HG03139 (cell line): ENCODE results near the gene OPCML.

Experiments used
- ATAC-seq: cut with Tn5 transposase; IDR thresholded peaks from one replicate; pipeline ENCODE4 v1.9.1; 2021; ENCODE audit not compliant: unreplicated experiment

The OPCML gene

GRCh38 chr11:132544007-132544406, 988.3 kb downstream of the OPCML start:
- ATAC-seq, result no peak

GRCh38 chr11:132541794-132542193, 990.5 kb downstream of the OPCML start:
- no peak for ATAC-seq

GRCh38 chr11:132540581-132540980, 991.7 kb downstream of the OPCML start:
- ATAC-seq, result no peak

GRCh38 chr11:132539590-132540368, 992.5 kb downstream of the OPCML start:
- ATAC-seq, result no peak

GRCh38 chr11:132538642-132539041, 993.7 kb downstream of the OPCML start:
- ATAC-seq, result no peak

- ATAC-seq, result no peak
Measured at GRCh38 chr11:132535830-132536229, 996.5 kb downstream of the OPCML start.

GRCh38 chr11:132531921-132532320, 1000.4 kb downstream of the OPCML start:
- ATAC-seq, result no peak

GRCh38 chr11:132528181-132528580, 1004.1 kb downstream of the OPCML start:
- no peak for ATAC-seq

- ATAC-seq, result no peak
Measured at GRCh38 chr11:132523929-132524328, 1008.4 kb downstream of the OPCML start.

GRCh38 chr11:132520199-132520598, 1012.1 kb downstream of the OPCML start:
- ATAC-seq, result no peak

- ATAC-seq, result no peak
Measured at GRCh38 chr11:132519241-132519815, 1013.0 kb downstream of the OPCML start.

- no peak for ATAC-seq
Measured at GRCh38 chr11:132504501-132505041, 1027.7 kb downstream of the OPCML start.

- ATAC-seq, result no peak
Measured at GRCh38 chr11:132501356-132501755, 1030.9 kb downstream of the OPCML start.

GRCh38 chr11:132499661-132500060, 1032.6 kb downstream of the OPCML start:
- ATAC-seq, result no peak

- ATAC-seq, result no peak
Measured at GRCh38 chr11:132496341-132496740, 1036.0 kb downstream of the OPCML start.

GRCh38 chr11:132493801-132494200, 1038.5 kb downstream of the OPCML start:
- ATAC-seq, result no peak

GRCh38 chr11:132490978-132491377, 1041.3 kb downstream of the OPCML start:
- no peak for ATAC-seq

GRCh38 chr11:132486060-132486459, 1046.2 kb downstream of the OPCML start:
- ATAC-seq, result no peak

GRCh38 chr11:132475026-132475425, 1057.3 kb downstream of the OPCML start:
- ATAC-seq, result no peak

GRCh38 chr11:132472411-132473172, 1059.7 kb downstream of the OPCML start:
- ATAC-seq, result no peak

GRCh38 chr11:132471466-132471865, 1060.8 kb downstream of the OPCML start:
- ATAC-seq, result no peak

- no peak for ATAC-seq
Measured at GRCh38 chr11:132466983-132467382, 1065.3 kb downstream of the OPCML start.
